GM21423 (cell line): Measurements from ENCODE around the gene BACH1.
"Not testable (repeated sequence)": the region's sequence is repeated elsewhere in the genome, so short reads cannot be mapped to it uniquely, and the experiment has no call there.

Source experiments
- ATAC-seq: cut with Tn5 transposase; IDR thresholded peaks from one replicate; pipeline ENCODE4 v1.9.1; 2021; ENCODE audit warnings: mild to moderate bottlenecking, moderate library complexity; ENCODE audit not compliant: unreplicated experiment

BACH1 gene

DNA sequence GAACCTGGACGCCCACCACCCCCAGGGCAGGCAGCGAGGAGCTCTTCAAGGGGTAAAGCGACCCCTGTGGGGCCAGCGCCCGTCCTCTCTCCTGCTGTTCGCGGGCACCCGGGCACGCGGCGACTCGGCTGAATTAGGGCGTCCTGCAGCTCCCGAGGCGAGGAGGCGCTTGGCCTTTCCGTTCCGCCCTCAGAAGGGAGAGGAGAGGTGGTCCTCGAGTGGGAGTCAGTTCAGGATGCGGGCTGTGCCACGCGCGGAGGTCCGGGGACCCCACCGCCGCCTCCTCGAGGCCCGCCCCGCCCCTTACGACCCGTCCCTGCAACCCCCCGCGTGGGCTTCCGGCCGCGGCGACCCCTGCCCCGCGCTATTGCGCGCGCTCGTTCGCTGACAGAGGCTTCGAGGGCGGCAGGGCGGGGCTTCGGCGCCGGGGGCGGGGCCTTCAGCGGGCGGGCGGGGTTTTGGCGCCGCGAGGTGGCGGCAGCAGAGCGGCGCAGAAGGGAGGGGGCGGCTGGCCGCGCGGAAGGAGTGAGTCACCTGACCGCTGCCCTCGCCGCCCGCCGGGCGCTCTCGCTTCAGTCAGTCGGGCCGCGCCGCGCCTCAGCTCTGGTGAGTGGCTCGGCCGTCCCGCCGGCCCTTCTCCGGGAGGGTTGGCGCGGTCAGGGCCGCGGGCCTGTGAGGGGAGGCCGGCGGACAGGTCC lies at the start of gene BACH1:
TSS of gene BACH1 (plus strand) at position 575 of the 698 bp plus-strand sequence. CDS start 22,359 bp downstream, outside the sequence.
- ATAC-seq, result peak; percentile 42

DNA sequence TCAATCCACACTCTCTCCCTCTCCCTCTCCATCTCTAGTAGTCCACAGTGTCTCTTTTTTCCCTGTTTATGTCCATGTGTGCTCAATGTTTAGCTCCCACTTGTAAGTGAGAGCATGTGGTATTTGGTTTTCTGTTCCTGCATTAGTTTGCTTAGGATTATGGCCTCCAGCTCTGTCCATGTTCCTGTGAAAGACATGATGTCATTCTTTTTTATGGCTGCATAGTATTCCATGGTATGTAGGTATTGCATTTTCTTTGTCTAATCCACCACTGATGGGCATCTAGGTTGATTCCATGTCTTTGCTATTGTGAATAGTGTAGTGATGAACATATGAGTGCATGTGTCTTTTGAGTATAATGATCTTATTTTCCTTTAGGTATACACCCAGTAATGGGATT lies 49.4 kb upstream of the BACH1 start:
- ATAC-seq, result not testable (repeated sequence)

GRCh38 chr21:29250636-29251035 lies 48.1 kb upstream of the BACH1 start:
- ATAC-seq, result no peak

GRCh38 chr21:29253861-29254260 lies 44.9 kb upstream of the BACH1 start:
- not testable (repeated sequence) for ATAC-seq

DNA sequence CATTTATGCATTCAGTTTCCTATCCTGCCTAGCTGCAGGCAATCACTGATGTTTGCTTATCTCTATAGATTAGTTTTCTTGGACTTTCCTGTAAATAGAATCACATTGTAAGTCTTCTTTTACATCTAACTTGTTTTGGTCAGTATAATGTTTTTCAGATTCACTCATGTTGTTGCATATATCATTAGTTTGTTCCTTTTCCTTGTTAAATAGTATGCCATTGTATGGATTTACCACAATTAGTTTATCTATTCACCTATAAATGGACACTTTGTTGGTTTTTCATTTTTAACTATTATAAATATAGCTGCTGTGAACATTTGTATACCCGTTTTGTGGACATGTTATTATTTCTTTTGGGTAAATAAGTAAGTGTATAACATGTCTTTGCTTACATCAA lies 44.2 kb upstream of the BACH1 start:
- no peak for ATAC-seq

- ATAC-seq, result no peak
Observed at GRCh38 chr21:29256126-29256910, 42.4 kb upstream of the BACH1 start.

DNA sequence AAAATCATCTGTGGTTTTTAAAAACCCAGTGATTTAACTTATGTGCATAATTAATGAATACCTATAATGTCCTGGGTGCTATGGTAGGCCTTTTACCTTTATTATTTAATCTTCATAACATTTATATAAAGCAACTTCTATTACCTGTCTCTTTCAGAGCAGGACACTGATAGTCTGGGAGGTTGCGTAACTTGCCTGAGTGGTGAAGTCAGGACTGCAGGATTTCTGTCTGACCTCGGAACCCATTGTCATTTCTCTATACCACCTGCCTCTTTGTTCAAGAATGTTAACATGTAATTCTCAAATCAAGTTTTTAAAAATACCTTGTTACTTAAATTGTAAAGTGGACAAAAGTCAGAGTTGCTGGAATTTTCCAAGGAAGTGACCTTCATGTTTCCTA lies 41.0 kb upstream of the BACH1 start:
- no peak for ATAC-seq

- no peak for ATAC-seq
Observed at GRCh38 chr21:29258626-29259338, 39.9 kb upstream of the BACH1 start.

DNA sequence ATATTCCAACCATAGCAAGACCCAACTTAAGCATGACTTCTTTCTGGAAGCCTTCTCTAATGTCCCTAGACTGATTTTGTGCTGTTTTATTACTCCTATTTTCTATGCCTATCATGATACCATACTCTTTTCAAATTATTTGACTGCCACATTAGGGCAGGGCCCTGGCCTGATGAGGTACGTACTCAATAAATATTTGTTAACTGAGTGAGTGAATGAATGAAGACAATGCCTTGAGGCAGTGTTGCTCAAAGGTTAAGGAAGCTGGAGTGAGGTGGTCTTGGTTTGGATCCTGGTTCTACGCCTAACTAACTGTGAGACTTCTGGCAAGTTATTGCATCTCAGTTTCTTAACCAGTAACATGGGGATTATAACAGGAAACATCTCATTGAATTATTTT lies 38.3 kb upstream of the BACH1 start:
- ATAC-seq, result no peak

GRCh38 chr21:29261555-29262540 lies 36.9 kb upstream of the BACH1 start:
- no peak for ATAC-seq

DNA sequence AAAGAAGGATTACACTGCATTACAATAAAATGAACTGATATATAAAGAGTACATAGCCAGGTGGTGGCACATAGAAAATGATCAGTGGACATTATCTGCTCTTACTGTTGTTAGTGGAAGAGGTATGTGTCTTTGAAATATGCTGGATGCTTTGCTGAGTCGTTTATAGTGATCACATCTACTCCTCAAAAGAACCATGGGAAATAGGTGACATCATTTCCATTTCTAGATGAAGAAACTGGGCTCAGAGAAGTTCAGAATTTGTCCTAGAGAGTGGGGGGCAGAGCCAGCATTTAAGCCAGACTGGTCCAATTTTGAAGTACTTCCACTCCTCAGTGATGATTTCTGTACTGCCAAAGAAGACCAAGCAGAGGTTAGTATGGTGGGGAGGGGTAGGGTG lies 34.0 kb upstream of the BACH1 start:
- no peak for ATAC-seq

DNA sequence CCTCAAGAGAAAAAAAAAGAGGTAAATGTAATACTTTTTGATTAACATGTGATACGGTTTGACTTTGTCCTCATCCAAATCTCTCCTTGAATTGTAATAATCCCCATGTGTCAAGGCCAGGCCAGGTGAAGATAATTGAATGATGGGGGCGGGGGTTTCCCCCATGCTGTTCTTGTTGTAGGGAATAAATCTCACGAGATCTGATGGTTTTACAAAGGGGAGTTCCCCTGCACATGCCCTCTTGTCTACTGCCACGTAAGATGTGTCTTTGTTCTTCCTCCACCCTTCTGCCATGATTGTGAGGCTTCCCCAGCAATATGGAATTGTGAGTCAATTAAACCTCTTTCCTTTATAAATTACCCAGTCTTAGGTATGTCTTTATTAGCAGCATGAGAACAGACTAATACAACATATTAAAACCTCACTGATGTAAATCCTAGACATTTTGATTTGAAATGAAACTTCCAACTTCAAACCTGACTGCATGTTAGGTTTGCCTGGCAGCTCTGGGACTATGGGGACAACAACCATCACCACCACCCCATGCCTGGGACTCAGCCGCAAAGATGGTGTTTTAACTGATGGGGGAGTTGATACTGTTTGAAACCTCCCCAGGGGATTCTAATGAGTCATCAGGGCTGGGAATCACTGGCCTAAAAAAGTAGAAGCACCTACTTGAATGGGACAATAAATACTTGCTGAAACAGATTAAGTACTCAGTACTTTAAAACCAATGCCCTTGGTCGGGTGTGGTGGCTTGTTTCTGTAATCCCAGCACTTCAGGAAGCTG lies 32.8 kb upstream of the BACH1 start:
- ATAC-seq, result no peak

DNA sequence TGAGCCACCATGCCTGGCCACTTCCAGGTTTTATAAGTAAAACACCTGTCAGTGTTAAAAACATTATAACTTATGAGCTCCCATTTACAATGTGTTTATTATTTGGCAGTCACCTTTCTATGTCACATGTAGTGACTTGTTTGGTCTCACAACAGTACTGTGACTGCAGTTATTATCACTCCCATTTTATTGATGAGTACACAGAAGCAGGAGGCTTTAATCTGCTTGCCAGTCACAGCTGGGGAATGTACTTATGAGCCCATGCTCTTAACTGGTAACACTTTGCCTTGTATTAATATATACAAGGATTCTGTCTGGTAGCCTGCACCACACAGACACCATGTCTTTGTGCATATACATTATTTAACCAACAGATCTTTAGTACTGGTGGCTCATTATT lies 31.1 kb upstream of the BACH1 start:
- ATAC-seq, result no peak

DNA sequence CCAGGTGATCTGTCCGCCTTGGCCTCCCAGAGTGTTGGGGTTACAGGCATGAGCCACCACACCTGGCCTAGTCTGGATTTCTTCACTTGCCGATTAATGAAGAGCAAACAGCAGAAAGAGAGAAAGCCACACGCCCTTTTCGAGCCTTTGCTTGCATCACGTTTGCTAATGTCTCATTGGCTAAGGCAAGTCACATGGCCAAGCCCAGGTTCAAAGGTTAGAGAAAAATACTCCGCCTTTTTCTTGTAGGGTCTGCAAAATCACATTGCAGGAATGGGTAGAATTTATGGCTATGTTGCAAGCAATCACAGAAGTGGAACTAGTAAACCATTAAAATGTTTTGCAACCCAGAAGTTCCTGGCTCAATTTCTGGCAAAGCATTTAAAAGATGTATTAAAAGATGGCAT lies 26.8 kb upstream of the BACH1 start:
- no peak for ATAC-seq

GRCh38 chr21:29277442-29277841 lies 21.3 kb upstream of the BACH1 start:
- no peak for ATAC-seq

DNA sequence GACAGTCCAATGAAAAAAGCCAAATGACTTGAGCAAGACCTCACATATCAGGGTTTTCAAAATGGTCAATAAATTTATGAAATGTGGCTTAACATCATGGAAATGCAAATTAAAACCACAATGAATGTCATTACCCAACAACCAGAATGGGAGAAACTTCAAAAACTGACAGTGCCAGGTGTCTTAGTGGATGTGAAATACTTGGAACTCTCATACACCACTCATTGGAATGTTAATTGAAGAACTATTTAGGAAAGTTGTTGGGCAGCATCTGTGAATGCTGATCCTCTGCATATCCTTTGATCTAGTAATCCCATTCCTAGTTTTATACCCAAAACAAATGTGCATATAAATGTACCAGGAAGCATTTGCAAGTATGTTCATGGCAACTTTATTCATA lies 19.2 kb upstream of the BACH1 start:
- ATAC-seq, result no peak

GRCh38 chr21:29281801-29282200 lies 16.9 kb upstream of the BACH1 start:
- ATAC-seq, result not testable (repeated sequence)

- no peak for ATAC-seq
Observed at GRCh38 chr21:29287383-29287782, 11.3 kb upstream of the BACH1 start.

DNA sequence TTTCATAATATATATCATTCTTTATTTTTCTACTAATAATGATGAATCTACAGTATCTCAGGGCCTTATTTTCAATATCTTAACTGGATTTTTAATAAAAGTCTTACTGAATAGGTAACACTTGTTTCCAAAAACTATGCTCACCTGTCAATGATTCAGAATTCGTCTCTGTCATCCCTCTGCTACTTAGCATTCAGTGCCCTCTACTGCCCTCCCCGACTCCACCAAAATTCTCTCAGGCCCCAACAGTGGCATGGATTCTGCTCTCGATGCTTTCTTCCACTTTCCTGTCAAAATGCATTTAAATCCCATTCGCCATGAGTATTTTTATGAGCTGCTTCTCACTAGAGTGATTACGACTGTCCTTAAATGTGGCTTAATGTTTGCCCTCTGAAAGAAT lies 10.5 kb upstream of the BACH1 start:
- no peak for ATAC-seq

- no peak for ATAC-seq
Observed at GRCh38 chr21:29289317-29289716, 9.4 kb upstream of the BACH1 start.
